Measurements from ENCODE around the gene KIF26B.

Gene KIF26B

DNA sequence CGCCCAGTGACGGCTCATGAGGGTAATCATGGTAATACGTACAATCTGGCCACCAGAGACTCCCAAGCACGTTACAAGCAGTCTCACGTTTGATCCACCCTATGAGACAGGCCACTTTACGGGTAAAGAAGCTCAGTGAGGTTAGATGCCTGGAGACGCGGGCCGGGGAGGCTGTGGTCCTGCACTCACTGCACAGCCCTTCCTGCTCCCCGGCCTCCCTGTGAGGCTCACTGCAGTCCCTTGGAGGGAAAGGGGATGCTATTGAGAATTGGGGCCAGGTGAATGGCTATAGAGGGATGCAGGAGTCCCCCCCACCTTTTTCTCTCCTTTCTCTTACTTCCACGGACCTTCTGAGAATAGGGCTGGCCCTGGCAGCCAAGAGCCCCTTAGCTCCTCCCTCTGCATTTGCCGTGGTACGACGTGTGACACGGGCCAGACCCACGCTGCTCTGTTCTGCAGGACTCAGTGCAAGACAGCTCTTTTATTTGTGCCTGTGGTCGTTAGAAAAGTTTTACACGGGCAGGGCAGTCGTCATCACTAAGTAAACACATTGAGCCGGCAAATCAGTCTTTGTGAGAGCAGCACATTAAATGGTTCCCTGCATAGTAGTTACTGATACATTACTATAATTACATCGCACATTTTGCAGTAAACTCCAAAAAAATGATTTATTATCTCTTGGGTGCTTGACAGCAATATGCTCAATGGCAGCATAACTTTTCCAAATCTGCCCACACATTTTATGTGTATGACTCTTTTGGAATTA lies 18.8 kb downstream of the KIF26B start:
- peak; percentile 92 for DNase-seq

DNA sequence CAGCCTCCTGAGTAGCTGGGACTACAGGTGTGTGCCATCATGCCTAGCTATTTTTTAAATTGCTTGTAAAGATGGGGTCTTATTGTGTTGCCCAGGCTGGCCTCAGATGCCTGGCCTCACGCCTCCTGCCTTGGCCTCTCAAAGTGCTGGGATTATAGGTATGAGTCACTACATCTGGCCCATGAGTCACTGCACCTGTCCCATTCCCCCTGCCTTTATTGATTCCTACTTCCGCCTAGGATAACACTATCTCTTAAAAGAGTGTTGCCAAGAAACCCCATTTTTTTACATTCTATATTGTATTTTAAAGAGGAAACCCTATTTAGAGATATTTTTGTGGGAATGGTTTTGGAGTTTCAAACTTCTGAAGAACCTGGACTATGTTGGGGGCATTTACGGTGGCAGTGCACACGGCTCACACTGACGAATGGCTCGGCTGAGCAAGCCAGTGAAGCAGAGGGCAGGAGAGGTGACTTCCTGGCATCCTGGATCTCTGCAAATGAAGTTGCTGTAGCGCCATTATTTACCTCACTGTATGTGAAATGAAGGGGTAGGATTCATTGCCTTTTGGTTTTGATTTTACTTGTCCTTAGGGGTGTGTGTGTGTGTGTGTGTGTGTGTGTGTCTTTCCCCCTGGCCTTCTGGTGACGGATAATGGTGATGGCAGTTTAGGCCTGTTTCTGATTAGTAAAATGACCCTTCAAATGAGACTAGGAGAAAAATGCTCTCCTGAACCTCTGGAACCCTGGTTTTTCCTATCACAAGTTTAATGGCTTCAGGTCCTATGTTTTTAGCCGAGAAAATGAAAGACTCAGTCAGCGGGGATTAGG lies 22.5 kb downstream of the KIF26B start:
- peak; percentile 63 for DNase-seq

DNA sequence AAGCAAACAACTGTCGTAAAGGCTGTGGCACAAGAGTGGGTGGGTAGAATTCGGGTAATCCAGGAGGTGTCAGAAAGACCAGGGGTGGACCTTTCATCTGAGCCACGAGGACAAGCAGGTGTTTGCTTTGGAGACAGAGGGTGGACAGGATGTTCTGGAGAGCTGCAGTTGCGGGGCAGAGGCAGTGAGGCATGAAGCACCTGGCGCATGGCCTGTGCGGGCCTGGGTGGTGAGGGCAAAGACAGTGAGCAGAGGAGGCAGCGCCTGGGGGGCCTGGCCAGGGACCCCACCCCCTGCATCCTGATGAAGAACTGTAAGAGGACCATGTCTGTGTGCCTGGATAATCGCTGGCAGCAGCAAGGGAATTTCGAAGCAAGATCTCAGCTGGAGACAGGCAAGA lies 24.9 kb downstream of the KIF26B start:
- DNase-seq = no peak

DNA sequence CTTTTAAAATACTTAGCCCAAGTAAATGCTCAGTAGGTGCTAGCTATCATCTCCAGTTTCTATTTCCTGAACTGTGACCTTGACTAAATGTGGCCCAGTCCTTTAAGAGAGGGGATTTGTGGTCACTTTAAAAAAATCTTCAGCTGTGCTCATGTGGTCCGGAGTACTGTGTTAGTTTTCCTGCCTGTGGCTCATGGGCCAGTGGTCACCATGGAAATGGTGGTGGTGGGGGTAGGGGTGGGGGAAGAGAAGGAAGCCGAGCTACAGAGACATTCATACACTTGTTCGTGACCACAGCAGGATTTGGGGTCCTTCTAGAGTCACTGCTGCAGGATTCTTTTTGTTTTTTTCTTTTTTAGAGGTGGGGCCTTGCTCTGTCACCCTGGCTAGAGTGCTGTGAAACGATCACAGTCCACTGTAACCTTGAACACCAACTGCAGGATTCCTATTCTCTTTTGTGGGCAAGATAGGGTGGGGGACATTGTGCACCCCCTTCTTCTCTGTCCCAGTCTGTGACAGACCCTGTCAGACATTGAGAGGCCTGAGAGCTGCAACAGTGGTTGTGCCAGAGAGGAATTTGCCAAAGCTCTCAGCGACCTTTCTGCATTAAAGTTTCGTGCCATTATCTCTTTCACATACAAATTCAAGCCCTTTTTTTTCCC lies 25.8 kb downstream of the KIF26B start:
- DNase-seq = no peak

DNA sequence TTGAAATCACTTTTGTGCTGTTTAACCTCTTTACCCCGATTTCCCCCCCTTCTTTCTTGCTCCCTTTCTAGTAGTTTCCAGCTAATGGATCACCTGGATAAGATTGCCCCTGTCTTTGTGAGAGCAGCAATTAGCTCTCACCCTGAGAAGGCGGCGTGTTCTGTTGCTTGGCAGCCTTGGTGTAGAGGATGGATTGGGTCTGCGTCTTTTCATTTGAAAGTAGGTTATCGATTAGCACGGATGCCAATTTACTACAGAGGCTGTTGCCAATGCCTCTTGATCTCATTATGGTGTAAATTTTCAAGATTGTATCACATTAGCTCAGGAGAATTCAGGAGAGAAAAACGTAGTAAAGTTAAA lies 26.4 kb downstream of the KIF26B start:
- DNase-seq = peak; percentile 77

DNA sequence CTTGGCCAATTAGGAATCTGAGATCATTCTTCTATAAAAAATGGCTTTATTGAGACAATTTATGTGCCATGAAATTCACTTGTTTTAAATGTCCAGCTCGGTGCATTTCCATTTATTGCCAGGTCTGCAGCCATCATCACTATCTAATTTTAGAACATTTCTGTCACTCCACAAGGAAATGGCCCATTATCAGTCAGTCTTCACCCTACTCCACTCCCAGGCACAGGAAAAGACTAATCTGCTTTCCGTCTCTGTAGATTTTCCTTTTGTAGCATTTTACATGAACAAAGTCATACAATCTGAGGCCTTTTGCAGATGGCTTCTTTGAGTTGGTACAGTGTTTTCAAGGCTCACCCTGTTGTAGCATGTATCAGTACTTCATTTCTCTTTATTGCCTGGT lies 27.2 kb downstream of the KIF26B start:
- no peak for DNase-seq

DNA sequence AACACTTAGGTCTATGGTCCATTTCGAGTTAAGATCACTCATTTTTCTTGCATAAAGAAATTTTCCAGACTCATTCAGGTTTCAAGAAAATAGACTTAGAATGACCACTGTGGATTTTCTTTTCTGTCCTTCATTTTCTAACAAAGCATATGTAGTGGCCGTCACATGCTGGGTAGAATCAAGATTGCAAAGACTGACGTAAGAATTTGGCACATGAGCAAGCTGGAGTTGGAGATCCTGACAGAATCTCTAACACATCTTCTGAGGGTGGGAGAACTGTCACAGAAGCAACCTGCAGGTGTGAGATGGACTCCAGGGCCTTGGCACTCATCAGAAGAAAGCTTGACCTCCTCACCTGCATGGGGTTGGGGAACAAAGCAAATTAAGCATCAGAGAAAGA lies 28.6 kb downstream of the KIF26B start:
- no peak for DNase-seq

DNA sequence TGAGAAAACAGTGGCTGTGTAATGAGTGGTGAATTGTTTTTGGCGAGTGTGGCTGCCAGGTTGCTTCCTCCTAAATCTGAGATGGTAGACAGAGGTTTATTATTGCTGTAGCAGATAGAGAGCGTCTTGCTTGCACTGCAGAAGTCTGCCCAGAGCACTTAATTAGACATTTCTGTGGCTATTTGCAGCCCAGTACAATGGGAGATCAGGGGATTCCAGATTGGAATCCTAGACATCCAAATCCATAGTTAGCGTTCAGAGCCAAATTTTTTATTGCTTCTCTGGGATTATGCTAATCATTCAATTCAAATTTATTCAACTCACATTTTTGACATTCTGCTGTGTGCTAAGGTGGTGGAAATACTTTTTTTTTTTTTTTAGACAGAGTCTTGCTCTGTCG lies 30.0 kb downstream of the KIF26B start:
- DNase-seq = peak; percentile 18

DNA sequence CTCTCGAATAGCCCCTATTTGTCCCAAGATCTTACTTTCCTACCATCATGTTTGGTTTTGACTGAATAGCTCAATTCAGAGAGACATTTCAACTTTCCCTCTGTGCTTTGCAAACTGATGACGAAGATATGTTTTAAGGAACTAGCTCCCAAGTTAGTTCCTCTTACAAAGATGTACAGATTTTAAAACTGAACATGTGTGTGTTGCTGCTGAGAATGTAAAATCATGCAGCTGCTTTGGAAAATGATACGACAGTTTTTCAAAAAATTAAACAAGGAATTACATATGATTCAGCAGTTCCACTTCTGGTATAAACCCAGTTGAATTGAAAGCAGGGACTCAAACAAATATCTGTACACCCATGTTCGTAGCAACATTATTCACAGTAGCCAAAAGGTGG lies 33.6 kb downstream of the KIF26B start:
- DNase-seq = no peak

DNA sequence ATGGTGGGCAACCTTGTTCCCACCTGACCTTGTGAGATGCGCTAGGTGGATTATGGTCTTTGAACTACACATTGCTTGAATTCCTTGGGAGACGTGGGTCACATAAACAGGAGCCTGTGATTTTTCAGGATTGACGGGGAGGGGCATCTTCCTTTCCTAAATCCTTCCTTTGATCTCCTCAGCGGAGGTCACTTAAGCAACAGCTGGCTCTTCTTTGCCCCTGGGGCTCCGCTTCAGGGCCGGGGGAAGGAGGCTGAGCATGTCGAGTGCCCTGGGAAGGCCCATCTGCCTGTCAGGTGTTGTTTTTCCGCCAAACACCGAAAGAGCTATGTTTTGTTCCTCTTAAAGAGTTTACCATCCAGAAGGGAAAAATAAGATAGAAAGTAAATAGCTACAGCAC lies 40.6 kb downstream of the KIF26B start:
- DNase-seq = no peak

DNA sequence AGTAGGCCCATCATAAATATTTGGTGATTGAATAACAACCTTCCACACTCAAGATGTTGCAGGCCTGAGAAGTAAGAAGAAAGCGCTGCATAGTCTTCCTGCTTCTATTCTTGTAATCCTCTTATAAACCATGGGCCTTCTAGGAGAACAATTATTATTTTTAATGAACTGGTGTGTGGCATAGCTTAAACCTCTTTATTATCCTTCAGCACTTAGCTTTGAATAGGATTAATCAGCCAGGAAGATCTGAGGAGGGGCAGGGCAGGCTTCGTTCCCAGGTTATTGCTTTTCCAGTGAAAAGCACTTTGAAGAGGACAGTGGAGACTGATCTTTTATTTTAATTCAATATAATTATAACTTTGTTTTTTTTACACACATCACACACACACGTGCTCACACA lies 42.3 kb downstream of the KIF26B start:
- peak; percentile 69 for DNase-seq

DNA sequence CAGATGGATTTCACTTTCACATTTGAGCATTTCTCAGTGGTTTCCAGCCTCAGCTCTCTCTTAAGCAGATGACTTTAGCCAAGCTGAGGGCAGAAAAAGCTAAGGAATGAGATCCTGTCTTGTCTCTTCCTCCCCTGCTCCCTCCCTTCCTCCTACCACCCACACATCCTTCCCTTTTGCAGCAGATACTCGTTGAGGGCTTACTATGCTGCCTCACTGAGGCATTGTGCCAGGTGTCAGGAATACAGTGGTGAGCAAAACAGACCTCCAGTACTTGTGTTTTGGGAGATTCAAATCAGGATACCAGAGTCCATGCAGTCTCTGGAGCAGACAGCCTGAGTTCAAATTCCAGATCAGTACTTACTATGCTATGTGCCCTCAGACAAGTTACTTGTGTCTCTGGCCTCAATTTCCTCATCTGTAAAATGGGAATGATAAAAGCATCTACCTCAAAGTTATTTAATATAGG lies 43.2 kb downstream of the KIF26B start:
- no peak for DNase-seq

DNA sequence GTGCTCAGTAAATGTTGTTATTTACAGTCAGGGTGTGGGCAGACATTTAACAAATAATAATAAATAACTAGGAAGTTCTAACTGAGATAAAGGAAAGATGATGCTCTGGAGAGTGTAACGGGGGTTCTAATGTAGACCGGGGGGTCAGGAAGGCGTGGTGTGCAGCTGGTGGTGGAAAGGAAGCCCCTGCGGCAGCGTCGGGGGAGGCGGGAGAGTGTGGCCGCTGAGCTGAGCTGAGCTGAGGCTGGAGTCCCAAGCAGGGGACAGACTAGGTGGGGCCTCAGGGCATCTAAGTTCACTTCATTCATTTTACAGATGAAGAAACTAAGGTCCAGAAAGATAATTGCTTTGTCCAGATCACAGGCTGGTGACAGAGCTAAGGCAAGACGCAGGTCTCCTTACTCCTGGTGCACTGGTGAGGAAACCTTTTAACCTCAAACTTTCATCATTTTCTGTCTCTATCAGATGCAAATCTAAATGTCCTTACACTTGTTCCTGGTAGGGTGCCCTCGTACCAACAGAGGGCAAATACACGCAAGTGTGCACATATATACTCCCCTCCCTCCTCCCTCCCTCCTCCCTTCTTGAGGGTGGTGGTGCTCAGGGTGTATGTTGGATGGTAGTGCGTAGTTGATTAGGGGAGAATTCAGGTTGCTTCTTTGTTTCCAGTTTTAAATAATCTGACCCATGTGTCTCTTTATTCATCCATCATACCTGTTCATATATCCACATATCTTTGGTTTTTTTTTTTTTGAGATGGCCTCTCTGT lies 44.1 kb downstream of the KIF26B start:
- no peak for DNase-seq

DNA sequence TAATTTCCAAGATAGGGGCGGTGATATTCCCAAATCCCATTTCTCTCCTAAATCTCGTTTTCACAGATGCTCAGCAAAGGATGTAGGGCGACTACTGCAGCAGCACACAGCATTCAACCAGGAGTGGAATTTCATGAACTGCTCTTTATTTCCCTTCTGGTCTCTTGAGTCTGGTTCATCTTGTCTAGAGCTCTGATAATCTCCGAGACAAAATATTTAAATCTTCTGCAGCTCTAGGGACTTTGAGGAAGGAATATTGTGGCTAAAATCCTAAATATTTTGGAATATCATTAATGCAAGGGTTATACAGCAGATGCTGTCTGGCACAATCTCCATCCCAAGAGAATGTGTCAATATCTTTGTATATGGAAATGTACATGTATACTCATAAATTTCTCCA lies 45.4 kb downstream of the KIF26B start:
- no peak for DNase-seq

DNA sequence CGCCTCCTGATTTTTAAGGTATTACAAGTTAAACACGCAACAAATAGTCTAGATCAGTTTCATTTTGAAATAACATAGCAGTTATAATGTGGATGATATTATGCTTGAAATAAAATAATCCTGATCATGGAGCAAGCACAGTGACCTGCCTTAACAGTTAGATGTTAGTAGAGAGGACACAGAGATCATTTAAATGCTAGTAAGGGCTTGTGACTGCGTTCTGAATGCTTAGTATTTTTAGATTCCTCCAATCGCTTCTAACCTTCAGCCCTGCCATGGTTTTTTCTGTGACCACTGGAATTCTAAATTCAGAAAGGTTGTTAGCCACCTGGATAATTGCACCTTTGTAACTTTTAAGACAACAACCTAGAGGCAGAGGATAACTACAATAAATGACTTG lies 46.4 kb downstream of the KIF26B start:
- peak; percentile 91 for DNase-seq

DNA sequence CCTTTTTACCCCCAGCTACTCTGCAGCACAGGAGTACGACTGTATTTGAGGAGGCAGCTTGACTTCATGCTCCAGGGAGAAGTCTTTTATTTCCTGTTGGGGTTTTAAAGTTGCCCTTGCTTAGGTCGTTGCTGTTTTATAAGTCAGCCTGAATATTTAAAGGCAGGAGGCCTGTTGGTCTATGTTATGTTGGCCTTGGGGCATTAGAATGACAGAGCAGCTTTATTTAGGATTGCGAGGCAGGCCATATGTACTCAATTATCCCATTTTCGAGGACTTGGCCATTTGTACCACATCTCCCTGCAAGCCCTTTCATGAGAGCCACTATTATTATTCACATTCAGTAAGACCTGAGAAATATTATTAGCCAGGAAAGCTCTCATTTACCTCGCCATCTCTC lies 47.0 kb downstream of the KIF26B start:
- peak; percentile 84 for DNase-seq

DNA sequence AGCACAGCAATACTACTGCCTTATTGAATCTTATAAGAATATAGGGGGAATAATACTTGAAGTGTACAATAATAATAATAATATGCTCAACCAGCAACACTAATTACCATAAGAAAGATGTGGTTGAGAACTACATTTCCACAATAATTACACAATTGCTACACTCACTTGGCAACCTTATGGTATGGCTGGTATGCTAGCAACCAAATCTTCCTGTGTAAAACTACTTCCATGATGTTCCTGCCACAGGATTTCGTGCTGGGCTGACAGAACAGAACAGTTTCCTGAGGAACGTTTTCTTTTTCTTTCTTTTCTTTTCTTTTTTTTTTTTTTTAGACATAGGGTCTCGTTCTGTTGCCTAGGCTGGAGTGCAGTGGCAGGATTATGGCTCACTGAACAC lies 50.6 kb downstream of the KIF26B start:
- DNase-seq = no peak

DNA sequence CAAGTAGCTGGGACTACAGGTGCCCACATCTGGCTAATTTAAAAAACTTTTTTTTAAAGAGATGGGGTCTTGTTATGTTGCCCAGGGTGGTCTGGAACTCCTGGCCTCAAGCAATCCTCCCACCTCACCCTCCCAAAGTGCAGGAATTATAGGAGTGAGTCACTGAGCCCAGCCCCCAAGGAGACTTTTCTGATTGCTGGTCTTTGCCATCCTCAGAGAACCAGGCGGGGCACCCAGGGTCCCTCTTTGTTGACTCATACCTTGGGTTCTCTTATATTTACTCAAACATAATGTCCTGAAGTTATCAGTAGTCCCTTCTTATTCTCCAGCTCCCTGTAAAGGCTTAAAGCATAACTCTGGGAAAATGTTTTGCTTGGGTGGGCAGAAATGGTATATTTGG lies 51.1 kb downstream of the KIF26B start:
- DNase-seq = no peak

DNA sequence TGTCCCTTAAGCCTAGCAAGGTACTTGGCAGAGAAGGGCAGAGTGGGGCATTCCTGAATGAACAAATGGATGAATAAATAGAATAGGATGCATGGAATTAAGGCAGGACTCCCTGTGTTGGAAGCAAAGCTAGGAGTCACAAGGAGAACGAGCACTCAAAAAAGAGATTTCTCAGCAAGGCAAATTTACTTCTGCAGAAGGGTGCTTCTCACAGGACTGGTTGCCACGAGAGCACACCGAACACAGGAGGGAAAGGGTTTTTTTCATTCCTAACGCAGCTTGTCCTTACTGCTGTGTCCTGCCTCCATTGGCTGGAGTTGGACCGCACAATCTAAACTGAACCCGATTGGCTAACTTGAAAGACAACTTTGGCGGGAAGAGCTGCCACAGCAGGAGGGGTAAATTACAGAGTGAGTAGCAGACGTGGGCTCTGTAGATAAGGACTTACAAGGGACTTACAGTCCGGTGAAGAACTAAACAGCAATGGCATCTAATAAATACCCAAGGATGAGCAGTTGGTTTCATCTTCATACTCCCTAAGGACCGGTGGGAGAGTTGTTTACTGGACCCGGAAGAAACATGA lies 52.4 kb downstream of the KIF26B start:
- no peak for DNase-seq

DNA sequence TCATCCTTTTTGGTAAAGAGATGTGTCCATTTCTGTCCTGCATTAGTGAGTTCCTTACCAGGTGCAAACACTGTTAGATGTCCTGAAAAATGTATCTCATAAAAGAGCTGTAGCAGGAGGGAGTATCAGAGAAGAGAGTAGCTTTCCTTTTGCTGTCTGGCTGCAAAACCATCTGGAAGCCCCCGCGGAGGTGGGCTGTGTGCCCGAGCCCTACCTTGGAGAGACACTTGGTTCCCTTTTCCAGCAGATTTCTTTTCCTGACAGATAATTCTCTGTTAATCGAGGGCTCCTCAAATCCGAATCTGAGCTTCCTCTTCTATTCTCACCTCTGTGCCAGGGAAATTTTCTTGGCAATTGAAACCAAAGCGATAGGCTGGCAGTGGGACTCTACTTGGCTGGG lies 53.0 kb downstream of the KIF26B start:
- DNase-seq = no peak

DNA sequence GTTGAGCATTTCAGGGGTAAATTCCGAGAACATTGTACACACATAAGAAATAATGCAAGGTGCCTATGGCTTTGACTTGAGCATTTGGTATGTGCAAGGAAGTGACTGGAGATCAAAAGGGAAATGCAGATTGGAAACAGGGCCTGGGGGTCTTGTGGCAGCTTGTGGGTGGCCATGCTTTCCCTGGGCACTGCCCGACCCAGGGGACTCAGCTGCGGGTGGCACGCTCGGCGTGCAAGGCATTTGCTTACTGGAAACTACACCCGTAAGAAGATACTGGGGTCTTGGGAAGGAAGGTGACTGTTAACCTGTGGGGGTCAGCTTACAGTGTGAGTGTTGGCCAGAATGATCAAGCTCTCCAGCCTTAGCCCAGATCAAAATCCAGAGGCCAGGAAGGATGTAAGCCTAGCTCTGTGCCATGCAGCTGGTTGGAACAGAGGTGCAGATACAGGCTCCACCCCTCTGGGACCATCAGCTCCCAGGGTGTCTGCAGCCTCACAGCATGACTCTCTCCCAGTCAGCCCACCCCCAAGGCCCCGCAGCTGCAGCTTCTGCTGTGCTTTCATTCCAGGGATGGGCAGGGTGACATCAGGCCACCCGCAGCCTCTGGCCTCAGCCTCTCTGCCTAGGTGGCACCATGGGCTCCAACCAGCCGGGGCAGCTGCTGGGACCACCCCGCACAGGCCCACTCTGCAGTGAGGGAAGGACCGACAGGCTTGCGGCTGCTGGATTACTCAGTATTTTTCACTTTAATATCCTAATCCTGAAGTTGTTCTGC lies 55.1 kb downstream of the KIF26B start:
- no peak for DNase-seq
